Smooth muscle cell (in vitro differentiated cells): ENCODE results near the gene RGS12. TPM values are rescaled to one million over a fixed set of nuclear protein-coding genes. Genes with fewer than 3 reads are reported as not detected.

Experiments
- DNase-seq: peaks from one replicate; lab custom pipeline; 2025; ENCODE audit not compliant: unreplicated experiment; lab: John Stamatoyannopoulos, UW
- H2AFZ ChIP-seq: fragments of 200-600 bp; sonication (generic); 2 replicates; pipeline ENCODE4 v1.6.0; 2016; ENCODE audit warnings: antibody characterized with exemption, low read depth, mild to moderate bottlenecking
- H3F3A ChIP-seq: fragments of 200-600 bp; sonication (generic); 2 replicates; pipeline ENCODE4 v1.6.0; 2017; ENCODE audit warnings: antibody characterized with exemption, low read depth
- H3K27ac ChIP-seq: fragments of 200-600 bp; sonication (generic); 2 replicates; pipeline ENCODE4 v1.5.1; 2016; ENCODE audit warnings: low read depth, mild to moderate bottlenecking
- H3K27me3 ChIP-seq: fragments of 200-600 bp; sonication (generic); 2 replicates; pipeline ENCODE4 v1.6.1; 2016; ENCODE audit warnings: low read depth, mild to moderate bottlenecking
- H3K36me3 ChIP-seq: fragments of 200-600 bp; sonication (generic); 2 replicates; pipeline ENCODE4 v1.5.1; 2016; ENCODE audit warnings: low read depth
- H3K4me1 ChIP-seq: fragments of 200-600 bp; sonication (generic); 2 replicates; pipeline ENCODE4 v1.5.1; 2016; ENCODE audit warnings: low read depth
- H3K4me2 ChIP-seq: fragments of 200-600 bp; sonication (generic); 2 replicates; pipeline ENCODE4 v1.6.0; 2016; ENCODE audit warnings: mild to moderate bottlenecking
- H3K4me3 ChIP-seq: fragments of 200-600 bp; sonication (generic); 2 replicates; pipeline ENCODE4 v1.5.1; 2016; ENCODE audit warnings: mild to moderate bottlenecking
- H3K79me2 ChIP-seq: fragments of 200-600 bp; sonication (generic); 2 replicates; pipeline ENCODE4 v1.6.0; 2016; ENCODE audit warnings: low read depth, mild to moderate bottlenecking
- H3K9ac ChIP-seq: fragments of 200-600 bp; sonication (generic); 2 replicates; pipeline ENCODE4 v1.6.0; 2016; ENCODE audit warnings: low read depth
- H3K9me3 ChIP-seq: fragments of 200-600 bp; sonication (generic); replicated peaks from 2 replicates; pipeline ENCODE4 v1.5.1; 2016; ENCODE audit warnings: low read depth
- H4K20me1 ChIP-seq: fragments of 200-600 bp; sonication (generic); 2 replicates; pipeline ENCODE4 v1.6.0; 2016; ENCODE audit warnings: low read depth
- WGBS: methylation state at CpG from one replicate; pipeline ENCODE4 v1.1.7; 2016; ENCODE audit warnings: low lambda C conversion rate; 5-methylcytosine and 5-hydroxymethylcytosine counted together
- polyA plus RNA-seq: library from polyadenylated mRNA; unstranded; fragments of >200 nt; fragmentation: Nextera tagmentation; extraction: Ambion mirVana; gene quantifications from 2 replicates; pipeline ENCODE4 v1.2.1, GENCODE V29; 2016
- total RNA-seq: library from RNA; depleted of rRNA; stranded (reverse); fragments of >200 nt; gene quantifications from 2 replicates; pipeline ENCODE4 v1.2.3, GENCODE V29; 2014
- TF ChIP-seq, protein P1 (sequence below): fragments of 200-600 bp; sonication (generic); IDR thresholded peaks from 2 replicates; pipeline ENCODE4 v1.5.1; 2017; ENCODE audit warnings: borderline replicate concordance, mild to moderate bottlenecking, antibody characterized with exemption; ENCODE audit not compliant: insufficient read depth, poor library complexity, severe bottlenecking

The RGS12 gene
- total and polyA plus RNA-seq, 2 experiments from 2014 or later = 20.5 to 28.5 TPM

DNA sequence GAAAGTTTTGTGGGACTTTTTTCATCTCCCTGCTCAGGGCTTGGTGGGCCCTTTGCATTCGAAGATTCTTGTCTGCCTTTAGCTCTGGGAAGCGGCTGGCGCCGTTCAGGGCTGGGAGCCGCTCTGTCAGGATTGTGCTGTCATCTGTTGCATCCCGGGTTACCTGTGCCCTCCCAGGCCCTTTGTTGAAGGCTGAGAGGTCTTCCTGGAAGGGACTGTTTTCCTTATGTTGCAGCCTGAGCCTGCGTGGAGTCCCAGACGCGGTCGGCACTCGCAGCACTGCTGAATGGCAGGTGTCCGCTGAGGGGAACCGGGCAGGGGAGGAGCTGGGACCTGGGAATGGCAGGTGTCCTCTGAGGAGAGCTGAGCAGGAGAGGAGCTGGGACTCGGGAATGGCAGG lies 15.9 kb downstream of the RGS12 start:
- no peak overlapping the region for H3K9ac ChIP-seq
- H3K4me1 ChIP-seq = peaks cover 12% of the 10 kb centered on the region
- H3F3A ChIP-seq = no peaks in the 10 kb centered on the region
- no peak overlapping the region for H3K4me3 ChIP-seq
- 93% methylated on average over 14 of the region's 14 CpGs for WGBS
- no peak overlapping the region for H3K27ac ChIP-seq
- TF ChIP-seq, protein P1, sequence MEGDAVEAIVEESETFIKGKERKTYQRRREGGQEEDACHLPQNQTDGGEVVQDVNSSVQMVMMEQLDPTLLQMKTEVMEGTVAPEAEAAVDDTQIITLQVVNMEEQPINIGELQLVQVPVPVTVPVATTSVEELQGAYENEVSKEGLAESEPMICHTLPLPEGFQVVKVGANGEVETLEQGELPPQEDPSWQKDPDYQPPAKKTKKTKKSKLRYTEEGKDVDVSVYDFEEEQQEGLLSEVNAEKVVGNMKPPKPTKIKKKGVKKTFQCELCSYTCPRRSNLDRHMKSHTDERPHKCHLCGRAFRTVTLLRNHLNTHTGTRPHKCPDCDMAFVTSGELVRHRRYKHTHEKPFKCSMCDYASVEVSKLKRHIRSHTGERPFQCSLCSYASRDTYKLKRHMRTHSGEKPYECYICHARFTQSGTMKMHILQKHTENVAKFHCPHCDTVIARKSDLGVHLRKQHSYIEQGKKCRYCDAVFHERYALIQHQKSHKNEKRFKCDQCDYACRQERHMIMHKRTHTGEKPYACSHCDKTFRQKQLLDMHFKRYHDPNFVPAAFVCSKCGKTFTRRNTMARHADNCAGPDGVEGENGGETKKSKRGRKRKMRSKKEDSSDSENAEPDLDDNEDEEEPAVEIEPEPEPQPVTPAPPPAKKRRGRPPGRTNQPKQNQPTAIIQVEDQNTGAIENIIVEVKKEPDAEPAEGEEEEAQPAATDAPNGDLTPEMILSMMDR = no peak
- no peaks in the 10 kb centered on the region for H3K27me3 ChIP-seq
- H4K20me1 ChIP-seq = peaks cover 88% of the 10 kb centered on the region
- H3K36me3 ChIP-seq = no peaks in the 10 kb centered on the region
- H3K79me2 ChIP-seq = peaks cover 18% of the 10 kb centered on the region
- H3K9me3 ChIP-seq = no peaks in the 10 kb centered on the region
- H3K4me2 ChIP-seq = no peak overlapping the region
- H2AFZ ChIP-seq = no peak overlapping the region
- no peak for DNase-seq

DNA sequence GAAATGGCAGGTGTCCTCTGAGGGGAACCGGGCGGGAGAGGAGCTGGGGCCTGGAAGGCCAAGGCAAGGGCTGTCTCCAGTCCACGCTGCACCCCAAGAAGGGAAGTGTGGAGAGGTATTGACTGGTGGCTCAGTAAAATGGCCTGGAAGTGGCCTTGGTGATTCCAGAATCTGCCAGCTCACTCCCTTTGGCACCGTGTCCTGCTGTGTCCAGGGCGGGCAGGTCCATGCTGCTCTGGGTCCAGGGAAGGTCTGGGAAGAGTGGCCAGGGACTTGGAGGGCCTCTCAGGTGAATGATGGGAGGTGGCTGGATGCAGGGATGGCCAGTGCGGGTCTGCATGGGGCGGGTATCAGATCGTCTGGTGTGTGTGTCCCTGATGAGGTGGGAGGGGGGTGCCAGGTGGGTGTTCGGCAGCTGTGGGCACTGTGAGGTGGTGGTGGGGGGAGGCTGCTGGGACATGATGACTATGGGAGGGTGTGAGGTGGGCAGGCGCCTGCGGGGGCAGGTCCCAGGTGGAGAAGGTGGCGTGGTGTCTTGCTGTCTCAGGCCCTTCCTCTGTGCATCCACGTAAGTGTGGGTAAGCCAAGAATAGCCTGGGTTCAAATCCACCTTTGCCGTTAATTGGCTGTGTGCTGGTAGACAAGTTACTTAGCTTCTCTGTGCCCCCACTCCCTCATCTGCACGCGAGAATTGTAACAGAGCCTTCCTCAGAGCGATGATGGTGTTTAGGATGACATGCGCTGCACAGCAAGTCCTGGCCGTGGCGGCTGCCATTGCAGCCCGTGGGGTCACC lies 17.7 kb downstream of the RGS12 start:
- Histone ChIP-seq H3K9ac (no peak overlapping the region), H4K20me1 (peaks cover 86% of the 10 kb centered on the region)
- 93% methylated on average over 17 of the region's 21 CpGs for WGBS

DNA sequence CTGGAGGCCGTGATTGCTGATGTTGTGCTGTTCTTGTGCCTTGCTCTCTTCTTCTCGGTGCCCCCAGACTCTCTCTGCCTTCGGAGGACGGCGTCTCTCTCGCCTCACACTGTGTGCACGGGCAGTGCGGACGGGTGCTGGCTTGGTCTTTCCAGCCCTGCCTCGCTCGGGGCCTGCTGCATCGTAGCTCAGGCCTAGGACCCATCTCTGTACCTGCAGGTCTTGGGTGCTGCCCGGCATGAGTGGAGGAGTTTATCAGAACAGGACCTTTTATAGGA lies 18.2 kb downstream of the RGS12 start:
- no peak overlapping the region for H3K27ac ChIP-seq
- peaks cover 86% of the 10 kb centered on the region for H4K20me1 ChIP-seq
- WGBS = 97% methylated on average over 13 of the region's 13 CpGs
- no peaks in the 10 kb centered on the region for H3K27me3 ChIP-seq
- TF ChIP-seq, protein P1 = no peak
- no peak overlapping the region for H3K4me3 ChIP-seq
- H3F3A ChIP-seq = no peaks in the 10 kb centered on the region
- no peaks in the 10 kb centered on the region for H3K36me3 ChIP-seq
- H3K9me3 ChIP-seq = no peaks in the 10 kb centered on the region
- peaks cover 18% of the 10 kb centered on the region for H3K79me2 ChIP-seq
- H2AFZ ChIP-seq = no peak overlapping the region
- H3K9ac ChIP-seq = no peak overlapping the region
- no peak overlapping the region for H3K4me2 ChIP-seq
- H3K4me1 ChIP-seq = no peaks in the 10 kb centered on the region
- no peak for DNase-seq

More for the DNA sequence above, 17.7 kb downstream of the RGS12 start:
- H3K4me2 ChIP-seq = no peak overlapping the region
- no peak overlapping the region for H3K27ac ChIP-seq
- no peak overlapping the region for H3K4me3 ChIP-seq
- no peaks in the 10 kb centered on the region for H3F3A ChIP-seq
- TF ChIP-seq, protein P1 = no peak
- H3K4me1 ChIP-seq = peaks cover 2% of the 10 kb centered on the region
- H3K79me2 ChIP-seq = peaks cover 18% of the 10 kb centered on the region
- H3K36me3 ChIP-seq = no peaks in the 10 kb centered on the region
- DNase-seq = no peak
- H3K9me3 ChIP-seq = no peaks in the 10 kb centered on the region
- H2AFZ ChIP-seq = no peak overlapping the region
- H3K27me3 ChIP-seq = no peaks in the 10 kb centered on the region
